ENCODE data around the gene E2F1. TPM values are rescaled to one million over a fixed set of nuclear protein-coding genes. Genes with fewer than 3 reads are reported as not detected.

The E2F1 gene
- total RNA-seq, 2 experiments from 2014 or later: 60.0 to 61.7 TPM

- Mint-ChIP-seq H3K27me3 (no peaks in the 10 kb centered on the region), H3K4me1 (peaks cover 25% of the 10 kb centered on the region), H3K9me3 (no peaks in the 10 kb centered on the region), H3K36me3 (ENCODE audit: low read depth) (peaks cover 4% of the 10 kb centered on the region), H3K4me3 (no peak overlapping the region), H3K27ac (no peak overlapping the region)
- POLR2A ChIA-PET: interaction anchor here (0.8 to 1.2 kb wide), 2 partner anchors 9 kb away, joined by 3 read pairs; no protein-coding TSS in a partner anchor
- no peak for DNase-seq
- CTCF ChIA-PET: interaction anchor here (1.5 kb wide), 1 partner anchor 12 kb away, joined by 5 read pairs; no protein-coding TSS in a partner anchor
Measured at GRCh38 chr20:33656010-33656782, 30.0 kb downstream of the E2F1 start.

- Mint-ChIP-seq H3K36me3 (ENCODE audit: low read depth) (peaks cover 4% of the 10 kb centered on the region), H3K9me3 (no peaks in the 10 kb centered on the region), H3K27me3 (no peaks in the 10 kb centered on the region), H3K27ac (no peak overlapping the region), H3K4me1 (peaks cover 32% of the 10 kb centered on the region), H3K4me3 (no peak overlapping the region)
- DNase-seq: no peak
- ChIA-PET POLR2A (interaction anchor here (0.7 to 4.7 kb wide), 3 partner anchors 9 to 210 kb away, joined by 3 to 43 read pairs (median 15); partner anchors contain the start of gene ACTL10), CTCF (interaction anchor here (1.5 kb wide), 1 partner anchor 13 kb away, joined by 5 read pairs; no protein-coding TSS in a partner anchor)
Measured at GRCh38 chr20:33655164-33655563, 31.0 kb downstream of the E2F1 start.

GRCh38 chr20:33654680-33655161, 31.5 kb downstream of the E2F1 start:
- Mint-ChIP-seq H3K36me3 (ENCODE audit: low read depth) (peaks cover 4% of the 10 kb centered on the region), H3K4me1 (peaks cover 34% of the 10 kb centered on the region), H3K9me3 (no peaks in the 10 kb centered on the region), H3K27me3 (no peaks in the 10 kb centered on the region), H3K27ac (no peak overlapping the region), H3K4me3 (no peak overlapping the region)
- ChIA-PET POLR2A (interaction anchor here (0.7 to 4.7 kb wide), 3 partner anchors 9 to 210 kb away, joined by 3 to 43 read pairs (median 15); partner anchors contain the start of gene ACTL10), CTCF (interaction anchor here (1.5 kb wide), 1 partner anchor 13 kb away, joined by 5 read pairs; no protein-coding TSS in a partner anchor)
- DNase-seq: no peak

- H3K36me3 Mint-ChIP-seq (ENCODE audit: low read depth): peaks cover 3% of the 10 kb centered on the region
- DNase-seq: no peak
- H3K27me3 Mint-ChIP-seq: no peaks in the 10 kb centered on the region
- no peak overlapping the region for H3K4me3 Mint-ChIP-seq
- ChIA-PET POLR2A (interaction anchor here (0.7 to 4.7 kb wide), 3 partner anchors 10 to 209 kb away, joined by 3 to 43 read pairs (median 15); partner anchors contain the start of gene ACTL10), CTCF (interaction anchor here (0.9 to 1.3 kb wide), 9 partner anchors 9 to 209 kb away, joined by 3 to 7 read pairs (median 3); no protein-coding TSS in a partner anchor)
- H3K9me3 Mint-ChIP-seq: no peaks in the 10 kb centered on the region
- no peak overlapping the region for H3K27ac Mint-ChIP-seq
- H3K4me1 Mint-ChIP-seq: peaks cover 39% of the 10 kb centered on the region
Measured at GRCh38 chr20:33653900-33654596, 32.1 kb downstream of the E2F1 start.

GRCh38 chr20:33653218-33653899, 32.8 kb downstream of the E2F1 start:
- H3K36me3 Mint-ChIP-seq (ENCODE audit: low read depth): no peaks in the 10 kb centered on the region
- peaks cover 44% of the 10 kb centered on the region for H3K4me1 Mint-ChIP-seq
- H3K27ac Mint-ChIP-seq: no peak overlapping the region
- no peak overlapping the region for H3K4me3 Mint-ChIP-seq
- DNase-seq: peak; percentile 44
- POLR2A ChIA-PET: interaction anchor here (4.0 to 4.7 kb wide), 2 partner anchors 10 to 14 kb away, joined by 15 to 43 read pairs; partner anchors contain the start of gene ACTL10
- no peaks in the 10 kb centered on the region for H3K9me3 Mint-ChIP-seq
- CTCF ChIA-PET: interaction anchor here (0.9 to 1.3 kb wide), 10 partner anchors 9 to 209 kb away, joined by 3 to 7 read pairs (median 4); no protein-coding TSS in a partner anchor
- no peaks in the 10 kb centered on the region for H3K27me3 Mint-ChIP-seq

- ChIA-PET POLR2A (interaction anchor here (0.7 to 4.7 kb wide), 7 partner anchors 9 to 250 kb away, joined by 3 to 43 read pairs (median 5); partner anchors contain the start of genes ACTL10, CDK5RAP1 and SNTA1), CTCF (interaction anchor here (0.9 to 1.3 kb wide), 2 partner anchors 11 to 17 kb away, joined by 3 read pairs; no protein-coding TSS in a partner anchor)
- no peaks in the 10 kb centered on the region for H3K9me3 Mint-ChIP-seq
- no peak overlapping the region for H3K27ac Mint-ChIP-seq
- peaks cover 7% of the 10 kb centered on the region for H3K36me3 Mint-ChIP-seq (ENCODE audit: low read depth)
- no peak overlapping the region for H3K4me3 Mint-ChIP-seq
- no peak for DNase-seq
- H3K27me3 Mint-ChIP-seq: no peaks in the 10 kb centered on the region
- peaks cover 58% of the 10 kb centered on the region for H3K4me1 Mint-ChIP-seq
Measured at GRCh38 chr20:33651562-33652048, 34.6 kb downstream of the E2F1 start.

- H3K9me3 Mint-ChIP-seq: no peaks in the 10 kb centered on the region
- H3K27me3 Mint-ChIP-seq: no peaks in the 10 kb centered on the region
- peaks cover 58% of the 10 kb centered on the region for H3K4me1 Mint-ChIP-seq
- no peak overlapping the region for H3K27ac Mint-ChIP-seq
- DNase-seq: no peak
- CTCF ChIA-PET: interaction anchor here (1.3 kb wide), 1 partner anchor 17 kb away, joined by 3 read pairs; no protein-coding TSS in a partner anchor
- peaks cover 7% of the 10 kb centered on the region for H3K36me3 Mint-ChIP-seq (ENCODE audit: low read depth)
- POLR2A ChIA-PET: interaction anchor here (0.7 to 4.7 kb wide), 6 partner anchors 10 to 250 kb away, joined by 3 to 43 read pairs (median 6); partner anchors contain the start of genes ACTL10, CDK5RAP1 and SNTA1
- H3K4me3 Mint-ChIP-seq: no peak overlapping the region
Measured at GRCh38 chr20:33650753-33651561, 35.2 kb downstream of the E2F1 start.

- DNase-seq: no peak
- ChIA-PET CTCF (no interaction called here), POLR2A (interaction anchor here (0.9 to 4.7 kb wide), 3 partner anchors 14 to 31 kb away, joined by 3 to 43 read pairs (median 26); no protein-coding TSS in a partner anchor)
- Mint-ChIP-seq H3K36me3 (ENCODE audit: low read depth) (peaks cover 14% of the 10 kb centered on the region), H3K9me3 (no peaks in the 10 kb centered on the region), H3K27me3 (no peaks in the 10 kb centered on the region), H3K4me1 (peaks cover 61% of the 10 kb centered on the region), H3K27ac (no peak overlapping the region), H3K4me3 (no peak overlapping the region)
Measured at GRCh38 chr20:33650111-33650752, 36.0 kb downstream of the E2F1 start.

- ChIA-PET POLR2A (interaction anchor here (0.9 to 4.5 kb wide), 3 partner anchors 15 to 32 kb away, joined by 3 to 26 read pairs (median 11); partner anchors contain the start of gene ACTL10), CTCF (no interaction called here)
- no peaks in the 10 kb centered on the region for H3K9me3 Mint-ChIP-seq
Measured at GRCh38 chr20:33649201-33649681, 36.9 kb downstream of the E2F1 start.

GRCh38 chr20:33648396-33649004, 37.7 kb downstream of the E2F1 start:
- H3K36me3 Mint-ChIP-seq (ENCODE audit: low read depth): peaks cover 22% of the 10 kb centered on the region
- H3K9me3 Mint-ChIP-seq: no peaks in the 10 kb centered on the region
- ChIA-PET CTCF (interaction anchor here (1.5 kb wide), 1 partner anchor 19 kb away, joined by 6 read pairs; no protein-coding TSS in a partner anchor), POLR2A (interaction anchor here (1.1 to 4.5 kb wide), 6 partner anchors 15 to 189 kb away, joined by 3 to 26 read pairs (median 4); partner anchors contain the start of genes ACTL10, CBFA2T2 and ZNF341)
- H3K27me3 Mint-ChIP-seq: no peaks in the 10 kb centered on the region
- H3K27ac Mint-ChIP-seq: no peak overlapping the region
- H3K4me1 Mint-ChIP-seq: peaks cover 61% of the 10 kb centered on the region
- no peak overlapping the region for H3K4me3 Mint-ChIP-seq
- no peak for DNase-seq

More at GRCh38 chr20:33649201-33649681, 36.9 kb downstream of the E2F1 start:
- Mint-ChIP-seq H3K4me1 (peaks cover 64% of the 10 kb centered on the region), H3K36me3 (ENCODE audit: low read depth) (peaks cover 22% of the 10 kb centered on the region), H3K27ac (no peak overlapping the region), H3K27me3 (no peaks in the 10 kb centered on the region), H3K4me3 (no peak overlapping the region)
- no peak for DNase-seq
